Mononuclear cell (primary cell): ENCODE data around the gene CCT8L2. TPM values are rescaled to one million over a fixed set of nuclear protein-coding genes. Genes with fewer than 3 reads are reported as not detected.
"Not testable (repeated sequence)": the region's sequence is repeated elsewhere in the genome, so short reads cannot be mapped to it uniquely, and the experiment has no call there.

Experiments
- H3K27me3 ChIP-seq: 2 replicates; pipeline ENCODE4 v1.6.0; 2011; ENCODE audit warnings: low read length, control low read depth; ENCODE audit not compliant: insufficient read depth
- H3K4me1 ChIP-seq: 2 replicates; pipeline ENCODE4 v1.5.1; 2011; ENCODE audit warnings: mild to moderate bottlenecking, low read length, control low read depth; ENCODE audit not compliant: insufficient read depth
- H3K4me3 ChIP-seq: 2 replicates; pipeline ENCODE4 v1.5.1; 2011; ENCODE audit warnings: mild to moderate bottlenecking, low read length, moderate library complexity
- H3K9me3 ChIP-seq: 2 replicates; pipeline ENCODE4 v1.5.1; 2011; ENCODE audit warnings: low read depth, mild to moderate bottlenecking, control low read depth, low read length
- total RNA-seq: library from RNA; depleted of rRNA; stranded (reverse); fragments of >200 nt; gene quantifications from one replicate; pipeline ENCODE4 v1.2.3, GENCODE V29; 2012

CCT8L2 gene
- total RNA-seq, 1 donor, result not detected

- H3K4me3 ChIP-seq, H3K4me1 ChIP-seq, H3K9me3 ChIP-seq, H3K27me3 ChIP-seq: not testable (repeated sequence)
Measured at GRCh38 chr22:16543310-16543709, 49.3 kb downstream of the CCT8L2 start.

Other genes starting within 250 kb of the CCT8L2 start
- not detected for gene XKR3, start 232.6 kb upstream of the CCT8L2 start, total RNA-seq